G401.6 (cell line): ENCODE data around the gene LYPLAL1.

Source experiments
- FAIRE-seq: peaks from 2 replicates; lab custom pipeline; 2012; peaks lifted over from hg19 to GRCh38; lab: Jason Lieb, UNC

The LYPLAL1 gene

GRCh38 chr1:219173758-219174459 is at the start of gene LYPLAL1:
TSS of gene LYPLAL1 (plus strand) at chr1:219173878. CDS start at chr1:219173891, 13 bp downstream.
- FAIRE-seq: no peak

DNA sequence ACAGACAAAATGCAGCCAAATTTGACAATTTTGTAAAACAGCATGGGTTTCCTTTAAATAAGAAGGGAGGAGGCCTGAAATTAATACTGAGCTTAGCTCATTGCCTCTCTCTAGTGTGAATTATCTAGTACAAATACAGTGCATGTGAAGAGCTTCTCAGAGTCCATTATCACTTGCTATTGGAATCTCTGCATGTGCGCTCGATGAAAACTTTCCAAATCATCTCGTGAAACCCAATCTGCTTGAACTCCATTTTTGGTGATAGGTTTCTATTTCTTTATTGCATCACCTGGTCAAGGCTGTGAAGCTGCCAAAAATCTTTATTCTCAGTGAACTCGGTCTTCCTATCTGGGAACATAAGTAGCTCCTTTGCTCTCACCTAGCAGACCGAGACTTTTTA is 49.5 kb upstream of the LYPLAL1 start:
- no peak for FAIRE-seq

GRCh38 chr1:219125342-219125741 is 48.3 kb upstream of the LYPLAL1 start:
- no peak for FAIRE-seq

DNA sequence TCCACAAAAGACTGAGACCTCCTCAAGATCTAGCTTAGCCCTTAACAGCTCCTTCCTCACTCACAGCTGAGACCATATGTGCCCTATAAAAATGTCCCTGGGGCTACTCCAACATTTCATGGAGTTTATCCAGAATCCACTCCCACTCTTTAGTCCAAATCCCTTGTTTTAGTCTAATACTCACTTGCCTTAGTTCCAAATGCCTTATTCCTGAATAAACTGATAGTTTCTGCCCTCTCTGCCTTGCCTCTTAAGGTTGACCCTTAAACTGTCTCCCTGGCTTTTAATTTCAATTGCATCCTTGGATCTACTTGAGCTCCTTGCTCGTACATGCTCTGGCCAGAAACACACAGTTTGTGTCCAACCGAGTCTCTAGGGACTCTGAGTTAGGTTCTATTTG is 47.3 kb upstream of the LYPLAL1 start:
- FAIRE-seq: no peak

DNA sequence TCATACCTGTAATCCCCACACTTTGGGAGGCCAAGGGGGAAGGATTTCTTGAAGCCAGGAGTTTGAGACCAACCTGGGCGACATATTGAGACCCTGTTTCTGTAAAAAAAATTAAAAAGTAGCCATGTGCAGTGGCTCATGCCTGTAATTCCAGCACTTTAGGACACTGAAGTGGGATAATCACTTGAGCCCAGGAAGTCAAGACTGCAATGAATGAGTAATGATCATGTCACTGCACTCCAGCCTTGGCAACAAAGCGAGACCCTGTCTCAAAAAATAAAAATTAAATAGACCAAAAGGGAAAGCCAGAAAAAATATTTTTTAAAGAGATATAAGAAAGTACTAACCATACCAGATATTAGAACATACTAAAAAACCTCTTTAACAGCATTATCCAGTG is 44.7 kb upstream of the LYPLAL1 start:
- FAIRE-seq: no peak

DNA sequence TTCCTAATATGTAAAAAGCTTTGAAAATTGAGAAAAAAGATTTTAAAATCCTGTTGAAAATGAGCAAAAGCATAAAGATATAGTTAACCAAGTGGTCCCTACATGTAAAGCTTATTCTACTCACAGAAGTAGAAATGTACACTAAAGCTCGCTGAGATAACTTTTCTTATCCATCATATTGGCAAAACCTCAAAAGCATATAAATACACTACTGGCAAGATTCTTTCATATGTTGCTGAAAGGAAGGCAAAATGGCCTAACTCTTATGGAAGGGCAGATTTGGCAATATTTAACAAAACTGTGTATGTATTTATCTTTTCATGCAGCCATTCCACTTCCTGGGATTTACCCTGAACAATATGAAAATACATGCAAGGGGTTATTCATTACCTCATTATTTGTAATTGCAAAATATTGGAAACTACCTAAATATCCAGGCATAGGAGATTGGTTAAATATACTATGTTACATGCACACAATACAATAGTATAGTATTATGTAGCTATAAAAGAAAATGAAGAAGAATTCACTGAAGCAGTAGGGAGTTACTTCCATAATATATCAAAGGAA is 43.2 kb upstream of the LYPLAL1 start:
- no peak for FAIRE-seq

GRCh38 chr1:219132939-219133338 is 40.7 kb upstream of the LYPLAL1 start:
- no peak for FAIRE-seq

DNA sequence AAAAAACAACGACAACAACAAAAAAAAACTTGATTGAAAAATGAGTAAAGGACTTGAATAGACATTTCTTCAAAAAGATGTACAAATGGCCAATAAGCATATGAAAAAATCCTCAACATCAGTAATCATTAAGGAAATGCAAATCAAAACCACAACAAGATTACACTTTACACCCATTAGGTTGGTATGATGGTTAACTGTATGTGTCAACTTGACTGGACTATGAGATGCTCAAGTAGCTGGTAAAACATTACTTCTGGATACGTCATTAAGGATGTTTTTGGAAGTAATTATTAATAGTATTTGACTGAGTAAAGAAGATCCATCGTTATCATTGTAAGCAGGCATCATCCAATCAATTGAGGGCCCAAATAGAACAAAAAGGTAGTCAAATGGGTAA is 34.9 kb upstream of the LYPLAL1 start:
- FAIRE-seq: no peak

GRCh38 chr1:219140303-219140877 is 33.3 kb upstream of the LYPLAL1 start:
- no peak for FAIRE-seq

DNA sequence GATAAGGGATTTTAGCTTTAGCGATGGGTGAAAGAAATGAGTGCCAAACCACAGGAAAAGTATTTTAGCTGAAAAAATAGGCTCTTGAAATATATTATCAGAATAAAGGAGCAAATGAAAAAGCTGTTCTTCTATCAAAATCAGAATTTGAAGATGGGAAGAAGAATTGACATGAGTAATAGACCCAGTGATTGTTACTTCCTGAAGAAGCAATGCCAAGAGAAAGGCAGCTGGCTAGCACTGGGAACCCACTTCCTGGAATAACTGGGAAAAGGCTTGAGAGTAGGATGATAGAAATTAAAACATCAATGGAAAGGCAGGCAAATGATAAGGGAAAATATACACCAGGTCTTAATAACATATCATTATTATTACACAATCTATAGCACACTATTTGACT is 29.9 kb upstream of the LYPLAL1 start:
- no peak for FAIRE-seq

DNA sequence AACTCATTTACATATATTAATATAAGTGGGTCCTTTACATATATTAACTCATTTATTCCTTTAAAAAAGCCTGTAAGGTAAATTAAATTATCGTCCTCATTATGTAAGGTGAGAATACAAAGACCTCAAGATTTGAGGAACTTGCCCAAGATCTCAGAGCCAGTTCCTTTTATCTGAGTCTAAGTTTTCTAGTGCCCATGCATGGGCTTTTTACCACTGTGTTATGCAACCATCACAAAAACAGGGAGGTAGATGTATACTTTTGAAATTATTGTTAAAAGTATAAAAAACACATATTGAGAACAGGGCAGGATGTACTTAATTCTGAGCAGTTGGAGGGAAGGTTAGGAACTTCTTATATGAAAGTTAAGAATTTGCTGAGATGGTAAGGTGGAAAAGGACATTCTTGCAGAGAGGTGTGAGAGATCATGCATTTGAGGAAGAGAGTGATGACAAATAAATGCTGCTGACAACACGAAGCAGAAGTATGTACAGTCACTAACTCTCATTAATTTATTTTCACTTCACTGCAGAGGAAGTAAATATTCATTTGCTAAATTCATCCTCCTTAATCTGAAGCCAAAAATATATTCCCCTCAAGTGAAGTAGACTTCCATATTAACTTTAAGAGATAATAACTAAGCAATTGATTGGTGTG is 28.9 kb upstream of the LYPLAL1 start:
- no peak for FAIRE-seq

DNA sequence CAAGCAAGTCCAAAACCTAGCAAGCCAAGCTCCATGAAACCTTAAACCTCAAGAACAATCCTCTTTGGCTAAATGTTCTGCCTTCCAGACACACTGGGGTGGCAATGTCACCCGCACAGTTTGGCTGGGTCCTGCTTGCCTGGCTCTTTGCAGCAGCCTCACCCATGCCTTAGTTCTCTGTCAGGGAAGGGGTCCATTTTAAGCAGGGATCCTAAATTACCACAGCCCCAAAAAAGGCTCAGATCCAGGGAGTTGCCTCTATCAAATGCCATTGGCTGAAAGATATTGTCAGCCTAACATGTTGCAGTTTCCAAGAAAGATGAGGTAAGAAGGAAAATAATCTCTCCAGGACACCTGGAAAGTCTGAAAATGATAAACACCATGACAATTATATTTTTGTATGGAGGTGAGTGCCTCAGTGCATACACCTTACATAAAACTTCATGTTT is 26.1 kb upstream of the LYPLAL1 start:
- FAIRE-seq: no peak

- no peak for FAIRE-seq
These were observed 24.6 kb upstream of the LYPLAL1 start for GRCh38 chr1:219149009-219149577.

- FAIRE-seq: no peak
These were observed 23.7 kb upstream of the LYPLAL1 start for GRCh38 chr1:219149953-219150352.

DNA sequence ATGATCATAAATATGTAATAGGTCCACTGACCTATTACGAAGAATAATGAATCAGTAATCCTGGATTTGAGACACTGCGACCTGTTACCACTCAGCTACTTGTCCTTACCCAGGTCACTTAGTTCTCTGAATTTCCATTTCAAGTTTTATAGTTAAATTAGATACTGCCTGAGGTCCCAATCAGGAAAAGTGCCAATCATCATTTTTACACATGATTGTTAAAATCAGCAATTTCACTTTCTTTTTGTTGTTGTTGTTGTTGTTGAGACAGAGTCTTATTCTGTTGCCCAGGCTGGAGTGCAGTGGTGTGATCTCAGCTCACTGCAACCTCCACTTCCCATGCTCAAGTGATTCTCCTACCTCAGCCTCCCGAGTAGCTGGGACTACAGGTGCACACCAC is 22.8 kb upstream of the LYPLAL1 start:
- FAIRE-seq: no peak

- FAIRE-seq: no peak
These were observed 22.2 kb upstream of the LYPLAL1 start for GRCh38 chr1:219151467-219151866.

GRCh38 chr1:219152751-219153150 is 20.9 kb upstream of the LYPLAL1 start:
- no peak for FAIRE-seq

DNA sequence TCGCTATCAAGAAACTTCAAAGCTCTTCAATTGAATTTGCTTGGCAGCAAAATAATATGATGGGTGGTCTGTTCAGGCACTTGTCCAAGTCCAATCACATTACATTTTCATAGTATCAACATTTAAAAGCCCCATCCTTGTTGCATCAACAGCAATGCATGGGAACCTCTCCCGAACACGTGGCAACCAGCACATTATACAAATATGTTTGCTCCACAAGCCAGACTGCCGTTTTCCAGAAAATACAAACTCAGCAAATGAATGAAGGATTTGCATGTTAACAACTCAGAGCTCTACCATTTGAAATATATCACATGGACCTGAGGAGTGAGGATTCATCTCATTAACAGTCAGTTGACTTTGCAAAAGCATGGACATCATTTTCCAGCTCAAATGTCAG is 20.0 kb upstream of the LYPLAL1 start:
- FAIRE-seq: no peak

DNA sequence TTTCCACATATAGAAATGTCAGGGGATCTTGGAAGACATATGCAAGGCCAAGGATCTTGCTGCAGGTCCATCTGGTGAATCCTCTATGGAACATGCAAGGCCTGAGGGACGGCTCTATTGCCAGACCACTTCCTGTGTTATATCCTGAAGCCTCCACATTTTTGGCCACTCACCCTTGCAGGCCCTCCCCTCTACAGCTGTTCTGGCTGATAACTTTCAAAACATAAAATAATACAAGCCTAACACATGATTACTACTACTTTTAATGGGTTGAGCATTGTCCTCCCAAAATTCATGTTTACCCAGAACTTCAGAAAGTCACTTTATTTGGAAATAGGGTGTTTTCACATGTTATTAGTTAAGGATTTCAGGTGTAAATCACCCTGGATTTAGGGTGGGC is 18.5 kb upstream of the LYPLAL1 start:
- no peak for FAIRE-seq

DNA sequence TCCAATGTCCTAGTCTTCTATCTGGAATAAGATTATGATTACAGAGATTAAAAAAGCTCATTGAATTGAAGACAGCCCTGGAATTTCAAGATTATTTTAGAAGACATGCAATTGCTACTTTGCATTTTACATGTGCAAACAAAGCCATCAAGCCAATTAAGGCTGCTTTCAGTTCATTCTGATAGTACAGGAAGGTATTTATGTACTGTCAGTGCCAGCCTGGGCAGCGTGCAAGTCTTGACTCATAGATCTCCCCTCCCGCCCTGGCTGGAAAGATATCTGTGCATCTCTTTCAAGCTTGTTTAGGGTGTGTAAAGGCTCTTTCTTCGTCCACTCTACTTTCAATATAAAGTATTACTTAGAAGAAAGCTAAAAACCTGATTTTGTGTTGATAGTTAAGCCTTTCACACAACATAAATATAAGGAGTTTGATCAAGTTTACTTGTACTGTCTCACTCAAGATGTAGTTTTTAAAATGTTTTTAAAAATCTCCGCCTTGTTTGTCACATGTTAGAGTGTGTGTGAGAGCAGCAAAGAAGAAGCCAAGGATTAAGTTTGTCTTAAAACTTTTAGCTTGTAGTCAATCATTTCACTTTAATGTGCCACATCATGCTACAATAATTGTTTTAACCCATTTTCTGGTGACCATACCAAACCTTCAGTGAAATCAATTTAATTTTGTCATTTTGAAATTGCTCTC is 13.6 kb upstream of the LYPLAL1 start:
- FAIRE-seq: no peak

GRCh38 chr1:219160967-219161366 is 12.7 kb upstream of the LYPLAL1 start:
- FAIRE-seq: no peak

- no peak for FAIRE-seq
These were observed 12.3 kb upstream of the LYPLAL1 start for GRCh38 chr1:219161371-219161770.
